Endothelial cell of umbilical vein (primary cell): Measurements from ENCODE around the gene NUCKS1. TPM values are rescaled to one million over a fixed set of nuclear protein-coding genes. Genes with fewer than 3 reads are reported as not detected.
A peak's percentile ranks its signal among the peaks of the same experiment; 100 is the strongest.

ENCODE experiments used
- BruUV-seq: library from RNA; stranded (reverse); fragments of 400-500 nt; replicated peaks from 2 replicates; lab custom pipeline; 2021; lab: Mats Ljungman, UMichigan
- CTCF ChIA-PET: fragments of 300-600, 350-600 bp; sonication (Branson Sonifier 250); formaldehyde crosslinking; loops from one replicate; lab custom pipeline; 2021; ENCODE audit warnings: antibody characterized with exemption, inconsistent platforms; lab: Charles Lee
- POLR2A ChIA-PET: fragments of 300-600, 350-600 bp; sonication (Branson Sonifier 250); formaldehyde crosslinking; loops from one replicate; lab custom pipeline; 2021; ENCODE audit warnings: antibody characterized with exemption, inconsistent platforms; lab: Charles Lee
- DNase-seq: peaks from one replicate; pipeline ENCODE4 v3.0.0-alpha.2; 2011; ENCODE audit warnings: low read depth, low spot score
- FAIRE-seq: peaks from 2 replicates; lab custom pipeline; 2011; peaks lifted over from hg19 to GRCh38; lab: Jason Lieb, UNC
- H2AFZ ChIP-seq: 2 replicates; pipeline ENCODE4 v1.6.0; 2012; ENCODE audit warnings: low read depth, low read length, control low read depth, inconsistent platforms
- H3K27ac ChIP-seq: 2 replicates; pipeline ENCODE4 v1.5.1; 2011; ENCODE audit warnings: low read depth, mild to moderate bottlenecking, control low read depth, low read length, moderate library complexity; ENCODE audit not compliant: insufficient read depth
- H3K27me3 ChIP-seq, 2 experiments: 2 replicates each; pipeline versions ENCODE4 v1.6.0 to v1.6.1; 2011; ENCODE audit warnings: low read length in 2 of 2, mixed read lengths in 1 of 2; ENCODE audit not compliant: control insufficient read depth in 2 of 2, insufficient read depth in 2 of 2
- H3K36me3 ChIP-seq, 2 experiments: 2 replicates in 1 of 2; 3 replicates in 1 of 2; pipeline ENCODE4 v1.5.1; 2011; ENCODE audit warnings: low read length in 2 of 2, mild to moderate bottlenecking in 1 of 2, moderate library complexity in 1 of 2; ENCODE audit not compliant: control insufficient read depth in 2 of 2, insufficient read depth in 2 of 2; ENCODE audit errors: extremely low read depth in 1 of 2
- H3K4me1 ChIP-seq: 3 replicates; pipeline ENCODE4 v1.5.1; 2011; ENCODE audit warnings: mild to moderate bottlenecking, low read length; ENCODE audit not compliant: control insufficient read depth, insufficient read depth; ENCODE audit errors: extremely low read depth
- H3K4me2 ChIP-seq: 2 replicates; pipeline ENCODE4 v1.6.1; 2011; ENCODE audit warnings: low read length, control low read depth, mixed read lengths; ENCODE audit not compliant: insufficient read depth
- H3K4me3 ChIP-seq, 3 experiments: fragments of 200-600 bp in 1 of 3; sonication (generic), shearing (Covaris generic) in 1 of 3; replicated peaks in 1 of 3; 2 replicates each; pipeline ENCODE4 v1.5.1; 2011 to 2016; ENCODE audit warnings: control low read depth in 3 of 3, low read length in 3 of 3, mild to moderate bottlenecking in 2 of 3, inconsistent platforms in 1 of 3, low read depth in 1 of 3, moderate library complexity in 1 of 3; ENCODE audit not compliant: insufficient read depth in 1 of 3
- H3K79me2 ChIP-seq: 2 replicates; pipeline ENCODE4 v1.6.0; 2012; ENCODE audit warnings: low read length, inconsistent platforms; ENCODE audit not compliant: control insufficient read depth, insufficient read depth
- H3K9ac ChIP-seq: replicated peaks from 2 replicates; pipeline ENCODE3; 2011; ENCODE audit warnings: low read length, control low read depth; ENCODE audit not compliant: insufficient read depth; ENCODE audit errors: extremely low read depth
- H3K9me1 ChIP-seq: replicated peaks from 3 replicates; pipeline ENCODE4 v1.6.0; 2011; ENCODE audit warnings: mild to moderate bottlenecking, low read length; ENCODE audit not compliant: control insufficient read depth, insufficient read depth; ENCODE audit errors: extremely low read depth
- H3K9me3 ChIP-seq: replicated peaks from 2 replicates; pipeline ENCODE4 v1.5.1; 2012; ENCODE audit warnings: low read length, inconsistent platforms; ENCODE audit not compliant: control insufficient read depth, insufficient read depth
- H4K20me1 ChIP-seq: replicated peaks from 2 replicates; pipeline ENCODE3; 2011; ENCODE audit warnings: mild to moderate bottlenecking, low read length; ENCODE audit not compliant: control insufficient read depth, insufficient read depth; ENCODE audit errors: extremely low read depth
- FOS ChIP-seq: IDR thresholded peaks from 2 replicates; pipeline ENCODE4 v1.6.1; 2011; ENCODE audit warnings: mild to moderate bottlenecking, low read length, moderate library complexity, borderline replicate concordance; ENCODE audit not compliant: insufficient read depth
- GATA2 ChIP-seq: IDR thresholded peaks from 2 replicates; pipeline ENCODE4 v1.7.0; 2011; ENCODE audit warnings: low read depth, mild to moderate bottlenecking, moderate library complexity, mixed read lengths, low read length; ENCODE audit not compliant: insufficient read length, insufficient read depth
- JUN ChIP-seq: IDR thresholded peaks from 2 replicates; pipeline ENCODE4 v1.6.1; 2011; ENCODE audit warnings: borderline replicate concordance, low read depth; ENCODE audit not compliant: insufficient read length, insufficient read depth
- MAX ChIP-seq: IDR thresholded peaks from 2 replicates; pipeline ENCODE4 v1.6.1; 2011; ENCODE audit not compliant: insufficient read depth, insufficient read length
- MYC ChIP-seq: IDR thresholded peaks from one replicate; pipeline ENCODE4 v1.6.1; 2011; ENCODE audit warnings: mild to moderate bottlenecking, low read depth, low read length
- POLR2AphosphoS5 ChIP-seq: IDR thresholded peaks from 2 replicates; pipeline ENCODE4 v1.6.1; 2012; ENCODE audit warnings: low read depth, mild to moderate bottlenecking, control low read depth, low read length, moderate library complexity; ENCODE audit not compliant: insufficient read depth
- dilution Hi-C: fragments of 300-500 bp; cut with MboI; formaldehyde crosslinking; loops from one replicate; pipeline ENCODE4 v1.15.0; 2019; ENCODE audit warnings: low sequenced_read_pairs; ENCODE audit not compliant: extremely low pct_ligation_motif_present
- intact Hi-C: fragments of 100-400 bp; cut with micrococcal nuclease; formaldehyde crosslinking; loops from one replicate; pipeline ENCODE4 v1.10.0; 2022
- polyA plus RNA-seq, 4 experiments: library from polyadenylated mRNA; depleted of rRNA in 3 of 4; stranded (reverse) in 3 of 4; unstranded in 1 of 4; fragments of >200 nt; gene quantifications; 2 replicates each; pipeline versions ENCODE4 v1.2.1 to v1.2.3, GENCODE V29; 2011 to 2012; ENCODE audit warnings: missing spikeins in 1 of 4
- total RNA-seq: library from RNA; stranded (reverse); gene quantifications from 2 replicates; pipeline ENCODE4 v1.2.3, GENCODE V29; 2021

Gene NUCKS1
- total and polyA plus RNA-seq, 2 donors (not counting 3 experiments of a cell fraction or from before 2014, with no cell fraction given), result 53.7 to 282 TPM

DNA sequence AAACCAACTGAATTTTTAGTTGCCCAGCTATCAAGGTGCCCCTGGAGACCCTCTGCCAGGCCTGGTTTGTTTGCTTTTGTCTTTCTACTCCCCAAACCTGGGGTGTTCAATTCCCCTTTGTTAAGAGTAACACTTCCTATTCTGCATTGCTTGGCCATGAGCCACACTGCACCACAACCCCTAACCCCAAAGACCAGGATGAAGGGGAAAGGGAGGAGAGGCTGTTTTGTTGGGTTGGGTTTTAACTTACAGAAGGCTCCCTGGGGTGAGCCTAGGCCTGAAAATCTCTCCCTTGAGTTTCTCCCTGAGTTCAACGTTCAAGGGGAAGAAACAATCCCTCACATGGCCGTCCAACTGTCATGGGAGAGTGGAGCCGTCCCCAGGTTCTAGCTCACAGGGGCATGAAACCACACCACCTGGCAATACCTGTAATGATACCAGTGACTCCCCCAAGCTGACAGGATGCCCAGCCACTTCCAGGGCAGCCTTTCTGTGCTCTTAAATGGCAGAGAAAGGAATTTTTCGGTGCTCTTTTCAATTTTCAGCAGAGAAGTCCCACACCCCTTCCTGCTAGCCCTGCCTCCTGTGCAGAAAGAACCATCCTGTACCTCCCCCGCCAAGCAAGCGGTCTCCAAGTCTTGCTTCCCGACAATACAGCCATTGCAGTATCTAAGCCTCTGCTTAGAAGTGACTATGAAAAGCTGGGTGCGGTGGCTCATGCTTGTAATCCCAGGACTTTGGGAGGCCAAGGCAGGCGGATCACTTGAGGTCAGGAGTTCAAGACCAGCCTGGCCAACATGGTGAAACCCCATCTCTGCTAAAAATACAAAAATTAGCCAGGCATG is 84.6 kb downstream of the NUCKS1 start:
- dilution Hi-C loops (no loop called here), intact Hi-C loops (loop anchor here (1.0 kb wide), 1 partner anchor 14 kb away; no protein-coding TSS in a partner anchor)
- Histone ChIP-seq H3K4me2 (peak overlapping the region; percentile 39), H3K9ac (no peak overlapping the region), H3K9me3 (no peaks in the 10 kb centered on the region), H3K27ac (peak overlapping the region; percentile 49), H3K36me3 (peaks cover 2 to 5% of the 10 kb centered on the region in 2 experiments), H3K79me2 (peaks cover 6% of the 10 kb centered on the region), H3K4me1 (peaks cover 50% of the 10 kb centered on the region), H3K27me3 (no peaks in the 10 kb centered on the region), H4K20me1 (no peaks in the 10 kb centered on the region), H3K4me3 (no peak overlapping the region), H2AFZ (no peak overlapping the region), H3K9me1 (no peaks in the 10 kb centered on the region)
- ChIA-PET POLR2A (no interaction called here), CTCF (interaction anchor here (1.2 to 17.5 kb wide), 3 partner anchors 45 to 312 kb away, joined by 3 to 908 read pairs (median 9); no protein-coding TSS in a partner anchor)
- FAIRE-seq (peak; percentile 50), DNase-seq (no peak)
- BruUV-seq, result no TSS peak
- TF ChIP-seq FOS (no peak), GATA2 (no peak), MYC (no peak), JUN (no peak)

- Histone ChIP-seq H3K4me3 (no peak overlapping the region), H4K20me1 (no peaks in the 10 kb centered on the region), H3K4me1 (peaks cover 47% of the 10 kb centered on the region), H2AFZ (no peak overlapping the region), H3K9me3 (no peaks in the 10 kb centered on the region), H3K27me3 (no peaks in the 10 kb centered on the region), H3K36me3 (peaks cover 2 to 5% of the 10 kb centered on the region in 2 experiments), H3K9me1 (no peaks in the 10 kb centered on the region), H3K4me2 (peak overlapping the region; percentile 13), H3K9ac (no peak overlapping the region), H3K27ac (peak overlapping the region; percentile 49), H3K79me2 (peaks cover 6% of the 10 kb centered on the region)
- peak; percentile 74 for FAIRE-seq
- no TSS peak for BruUV-seq
- POLR2A ChIA-PET, result interaction anchor here (1.0 to 1.2 kb wide), 2 partner anchors 15 to 47 kb away, joined by 3 to 4 read pairs; no protein-coding TSS in a partner anchor
- TF ChIP-seq JUN (peak; percentile 54), FOS (peak; percentile 20), MAX (no peak), POLR2AphosphoS5 (peak; percentile 44)
- dilution Hi-C loops (no loop called here), intact Hi-C loops (no loop called here)
- peak; percentile 33 for DNase-seq
- CTCF ChIA-PET, result interaction anchor here (0.6 to 17.5 kb wide), 6 partner anchors 10 to 313 kb away, joined by 3 to 908 read pairs (median 4); no protein-coding TSS in a partner anchor
Measured at GRCh38 chr1:205664399-205665017, 85.5 kb downstream of the NUCKS1 start.
